ENCODE data around the gene GCNT2. TPM values are rescaled to one million over a fixed set of nuclear protein-coding genes. Genes with fewer than 3 reads are reported as not detected.

Gene GCNT2
- total RNA-seq (2021): 0.28 and 0.70 TPM in 2 replicates
- Bru-seq, nascent RNA: percentile 21 among the genes with signal in this experiment
- BruChase-seq, experiment 1, labeled RNA remaining after a 2-hour chase: percentile 19 among the genes with signal in this experiment
- percentile 13 among the genes with signal in this experiment for BruChase-seq, experiment 2, labeled RNA remaining after a 6-hour chase
- long read RNA-seq: 0 reads

- Histone ChIP-seq H3K9me3 (ENCODE audit: low read depth, low read length, poor library complexity, severe bottlenecking) (no peaks in the 10 kb centered on the region), H3K27me3 (replicated peaks; ENCODE audit: insufficient read depth, low read depth, low read length, poor library complexity) (no peaks in the 10 kb centered on the region), H3K36me3 (ENCODE audit: insufficient read depth, low read length, poor library complexity, severe bottlenecking) (no peaks in the 10 kb centered on the region), H3K4me1 (ENCODE audit: insufficient read depth, low read length, poor library complexity, severe bottlenecking) (peaks cover 3% of the 10 kb centered on the region), H3K27ac (ENCODE audit: low read depth, low read length, poor library complexity, severe bottlenecking) (no peak within 1 kb of the TSS), H3K4me3 (ENCODE audit: low read depth, low read length, poor library complexity, severe bottlenecking) (no peak within 1 kb of the TSS)
- no peak for DNase-seq (ENCODE audit: low spot score)
- BruUV-seq (replicated peaks): no TSS peak
- ChIA-PET CTCF (no interaction called here), POLR2A (ENCODE audit: low non-redundant PET) (interaction anchor here (0.5 kb wide), 1 partner anchor 59 kb away, joined by 3 read pairs; no protein-coding TSS in a partner anchor)
- TF ChIP-seq EZH2 (IDR thresholded peaks at IDR 0.05; ENCODE audit: borderline replicate concordance, low read depth, low read length, poor library complexity, severe bottlenecking): no peak
- TF ChIP-seq, protein P1, sequence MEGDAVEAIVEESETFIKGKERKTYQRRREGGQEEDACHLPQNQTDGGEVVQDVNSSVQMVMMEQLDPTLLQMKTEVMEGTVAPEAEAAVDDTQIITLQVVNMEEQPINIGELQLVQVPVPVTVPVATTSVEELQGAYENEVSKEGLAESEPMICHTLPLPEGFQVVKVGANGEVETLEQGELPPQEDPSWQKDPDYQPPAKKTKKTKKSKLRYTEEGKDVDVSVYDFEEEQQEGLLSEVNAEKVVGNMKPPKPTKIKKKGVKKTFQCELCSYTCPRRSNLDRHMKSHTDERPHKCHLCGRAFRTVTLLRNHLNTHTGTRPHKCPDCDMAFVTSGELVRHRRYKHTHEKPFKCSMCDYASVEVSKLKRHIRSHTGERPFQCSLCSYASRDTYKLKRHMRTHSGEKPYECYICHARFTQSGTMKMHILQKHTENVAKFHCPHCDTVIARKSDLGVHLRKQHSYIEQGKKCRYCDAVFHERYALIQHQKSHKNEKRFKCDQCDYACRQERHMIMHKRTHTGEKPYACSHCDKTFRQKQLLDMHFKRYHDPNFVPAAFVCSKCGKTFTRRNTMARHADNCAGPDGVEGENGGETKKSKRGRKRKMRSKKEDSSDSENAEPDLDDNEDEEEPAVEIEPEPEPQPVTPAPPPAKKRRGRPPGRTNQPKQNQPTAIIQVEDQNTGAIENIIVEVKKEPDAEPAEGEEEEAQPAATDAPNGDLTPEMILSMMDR (conservative IDR thresholded peaks at IDR 0.05; ENCODE audit: low read depth, low read length): no peak
- intact Hi-C loops (cut with micrococcal nuclease; ENCODE audit: unreplicated experiment): no loop called here
These were observed at the start of gene GCNT2 for GRCh38 chr6:10521104-10521808. Gene GCNT2, plus strand, starts transcription at chr6:10521351. Its CDS starts 7,561 bp downstream, at chr6:10528912.

- H3K4me1 ChIP-seq (ENCODE audit: insufficient read depth, low read length, poor library complexity, severe bottlenecking): no peaks in the 10 kb centered on the region
- ChIA-PET POLR2A (ENCODE audit: low non-redundant PET) (no interaction called here), CTCF (no interaction called here)
- no peaks in the 10 kb centered on the region for H3K27me3 ChIP-seq (replicated peaks; ENCODE audit: insufficient read depth, low read depth, low read length, poor library complexity)
- no peak overlapping the region for H3K4me3 ChIP-seq (ENCODE audit: low read depth, low read length, poor library complexity, severe bottlenecking)
- H3K9me3 ChIP-seq (ENCODE audit: low read depth, low read length, poor library complexity, severe bottlenecking): no peaks in the 10 kb centered on the region
- DNase-seq (ENCODE audit: low spot score): no peak
- BruUV-seq (replicated peaks): no TSS peak
- no peaks in the 10 kb centered on the region for H3K36me3 ChIP-seq (ENCODE audit: insufficient read depth, low read length, poor library complexity, severe bottlenecking)
- intact Hi-C loops (cut with micrococcal nuclease; ENCODE audit: unreplicated experiment): no loop called here
- no peak overlapping the region for H3K27ac ChIP-seq (ENCODE audit: low read depth, low read length, poor library complexity, severe bottlenecking)
- TF ChIP-seq EZH2 (IDR thresholded peaks at IDR 0.05; ENCODE audit: borderline replicate concordance, low read depth, low read length, poor library complexity, severe bottlenecking): no peak
- TF ChIP-seq, protein P1 (conservative IDR thresholded peaks at IDR 0.05; ENCODE audit: low read depth, low read length): no peak
These were observed 48.5 kb upstream of the GCNT2 start for GRCh38 chr6:10472634-10473033.

- ChIA-PET CTCF (interaction anchor here (0.6 to 1.6 kb wide), 10 partner anchors 10 to 590 kb away, joined by 3 to 10 read pairs (median 6); partner anchors contain the start of gene TMEM14C), POLR2A (ENCODE audit: low non-redundant PET) (no interaction called here)
- BruUV-seq (replicated peaks): no TSS peak
- Histone ChIP-seq H3K27me3 (replicated peaks; ENCODE audit: insufficient read depth, low read depth, low read length, poor library complexity) (no peaks in the 10 kb centered on the region), H3K36me3 (ENCODE audit: insufficient read depth, low read length, poor library complexity, severe bottlenecking) (no peaks in the 10 kb centered on the region), H3K4me1 (ENCODE audit: insufficient read depth, low read length, poor library complexity, severe bottlenecking) (no peaks in the 10 kb centered on the region), H3K27ac (ENCODE audit: low read depth, low read length, poor library complexity, severe bottlenecking) (no peak overlapping the region), H3K4me3 (ENCODE audit: low read depth, low read length, poor library complexity, severe bottlenecking) (no peak overlapping the region), H3K9me3 (ENCODE audit: low read depth, low read length, poor library complexity, severe bottlenecking) (no peaks in the 10 kb centered on the region)
- TF ChIP-seq, protein P1 (conservative IDR thresholded peaks at IDR 0.05; ENCODE audit: low read depth, low read length): peak; percentile 72
- TF ChIP-seq EZH2 (IDR thresholded peaks at IDR 0.05; ENCODE audit: borderline replicate concordance, low read depth, low read length, poor library complexity, severe bottlenecking): no peak
- intact Hi-C loops (cut with micrococcal nuclease; ENCODE audit: unreplicated experiment): loop anchor here (1.0 to 5.0 kb wide), 2 partner anchors 323 to 589 kb away; no protein-coding TSS in a partner anchor
- DNase-seq (ENCODE audit: low spot score): peak; percentile 69
These were observed 42.7 kb upstream of the GCNT2 start for GRCh38 chr6:10478187-10479040.
